GM23338 (cell line): ENCODE measurements around the gene FNDC3B.

ENCODE experiments used
- CREB1 ChIP-seq: fragments of 250-450 bp; sonication (Bioruptor Pico); IDR thresholded peaks from 2 replicates; pipeline ENCODE4 v1.5.0; 2020; ENCODE audit warnings: low read depth, mild to moderate bottlenecking, moderate library complexity
- EZH2 ChIP-seq: fragments of 200-600 bp; sonication (generic); IDR thresholded peaks from one replicate; pipeline ENCODE4 v1.8.0; 2017; ENCODE audit warnings: antibody characterized with exemption, mild to moderate bottlenecking, low read depth; ENCODE audit not compliant: unreplicated experiment
- EZH2phosphoT487 ChIP-seq: fragments of 200-600 bp; sonication (generic); IDR thresholded peaks from one replicate; pipeline ENCODE4 v1.8.1; 2018; ENCODE audit warnings: antibody characterized with exemption; ENCODE audit not compliant: unreplicated experiment
- POLR2AphosphoS5 ChIP-seq: IDR thresholded peaks from 2 replicates; pipeline ENCODE4 v1.6.1; 2016; ENCODE audit warnings: antibody characterized with exemption, low read depth
- REST ChIP-seq: IDR thresholded peaks from one replicate; pipeline ENCODE4 v1.6.1; 2018; ENCODE audit warnings: antibody characterized with exemption; ENCODE audit not compliant: unreplicated experiment
- ZNF331 ChIP-seq: fragments of 250-450 bp; sonication (Bioruptor Pico); IDR thresholded peaks from 2 replicates; pipeline ENCODE4 v1.5.0; 2020; ENCODE audit warnings: low read depth, mild to moderate bottlenecking, moderate library complexity
- TF ChIP-seq, protein P1 (sequence below), 2 experiments: fragments of 200-600 bp in 1 of 2; sonication (generic) in 1 of 2; conservative IDR thresholded peaks; 2 replicates each; pipeline versions ENCODE4 v1.5.1 to v1.6.1; 2016 to 2017; ENCODE audit warnings: antibody characterized with exemption in 2 of 2, low read depth in 2 of 2, mild to moderate bottlenecking in 2 of 2, moderate library complexity in 1 of 2
- TF ChIP-seq, protein P2 (sequence below): IDR thresholded peaks from 2 replicates; pipeline ENCODE4 v1.6.1; 2016; ENCODE audit warnings: antibody characterized with exemption

DNA sequence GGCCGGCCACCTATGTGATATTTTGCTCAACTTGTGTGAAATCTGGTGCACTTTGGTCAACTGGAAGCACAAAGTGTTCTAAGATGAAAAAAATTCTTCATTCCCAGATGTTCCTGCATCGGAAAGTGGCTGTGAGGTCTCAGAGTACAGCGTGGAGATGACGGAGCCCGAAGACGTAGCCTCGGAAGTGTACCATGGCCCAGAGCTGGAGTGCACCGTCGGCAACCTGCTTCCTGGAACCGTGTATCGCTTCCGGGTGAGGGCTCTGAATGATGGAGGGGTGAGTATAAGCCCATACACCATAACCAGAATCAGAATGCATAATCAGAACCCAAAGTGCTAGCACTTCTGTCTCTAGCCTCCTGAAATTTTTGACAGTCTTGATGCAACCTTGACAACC, 304.6 kb downstream of the FNDC3B start:
- no peak for TF ChIP-seq ZNF331 (CRISPR knock-in tag)
- TF ChIP-seq POLR2AphosphoS5, result no peak
- TF ChIP-seq, protein P1, sequence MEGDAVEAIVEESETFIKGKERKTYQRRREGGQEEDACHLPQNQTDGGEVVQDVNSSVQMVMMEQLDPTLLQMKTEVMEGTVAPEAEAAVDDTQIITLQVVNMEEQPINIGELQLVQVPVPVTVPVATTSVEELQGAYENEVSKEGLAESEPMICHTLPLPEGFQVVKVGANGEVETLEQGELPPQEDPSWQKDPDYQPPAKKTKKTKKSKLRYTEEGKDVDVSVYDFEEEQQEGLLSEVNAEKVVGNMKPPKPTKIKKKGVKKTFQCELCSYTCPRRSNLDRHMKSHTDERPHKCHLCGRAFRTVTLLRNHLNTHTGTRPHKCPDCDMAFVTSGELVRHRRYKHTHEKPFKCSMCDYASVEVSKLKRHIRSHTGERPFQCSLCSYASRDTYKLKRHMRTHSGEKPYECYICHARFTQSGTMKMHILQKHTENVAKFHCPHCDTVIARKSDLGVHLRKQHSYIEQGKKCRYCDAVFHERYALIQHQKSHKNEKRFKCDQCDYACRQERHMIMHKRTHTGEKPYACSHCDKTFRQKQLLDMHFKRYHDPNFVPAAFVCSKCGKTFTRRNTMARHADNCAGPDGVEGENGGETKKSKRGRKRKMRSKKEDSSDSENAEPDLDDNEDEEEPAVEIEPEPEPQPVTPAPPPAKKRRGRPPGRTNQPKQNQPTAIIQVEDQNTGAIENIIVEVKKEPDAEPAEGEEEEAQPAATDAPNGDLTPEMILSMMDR (conservative IDR thresholded peaks at IDR 0.05; ENCODE audit: low read depth in 2 of 2), result no peak
- no peak for TF ChIP-seq EZH2
- no peak for TF ChIP-seq EZH2phosphoT487
- no peak for TF ChIP-seq REST
- TF ChIP-seq, protein P2, sequence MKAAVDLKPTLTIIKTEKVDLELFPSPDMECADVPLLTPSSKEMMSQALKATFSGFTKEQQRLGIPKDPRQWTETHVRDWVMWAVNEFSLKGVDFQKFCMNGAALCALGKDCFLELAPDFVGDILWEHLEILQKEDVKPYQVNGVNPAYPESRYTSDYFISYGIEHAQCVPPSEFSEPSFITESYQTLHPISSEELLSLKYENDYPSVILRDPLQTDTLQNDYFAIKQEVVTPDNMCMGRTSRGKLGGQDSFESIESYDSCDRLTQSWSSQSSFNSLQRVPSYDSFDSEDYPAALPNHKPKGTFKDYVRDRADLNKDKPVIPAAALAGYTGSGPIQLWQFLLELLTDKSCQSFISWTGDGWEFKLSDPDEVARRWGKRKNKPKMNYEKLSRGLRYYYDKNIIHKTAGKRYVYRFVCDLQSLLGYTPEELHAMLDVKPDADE, result no peak
- no peak for TF ChIP-seq CREB1 (CRISPR knock-in tag)
